GM18519 (cell line): Measurements from ENCODE around the gene IL13.

Source experiments
- ATAC-seq: cut with Tn5 transposase; IDR thresholded peaks from one replicate; pipeline ENCODE4 v1.9.1; 2021; ENCODE audit warnings: mild to moderate bottlenecking, moderate library complexity; ENCODE audit not compliant: unreplicated experiment, low FRiP score

IL13 gene

DNA sequence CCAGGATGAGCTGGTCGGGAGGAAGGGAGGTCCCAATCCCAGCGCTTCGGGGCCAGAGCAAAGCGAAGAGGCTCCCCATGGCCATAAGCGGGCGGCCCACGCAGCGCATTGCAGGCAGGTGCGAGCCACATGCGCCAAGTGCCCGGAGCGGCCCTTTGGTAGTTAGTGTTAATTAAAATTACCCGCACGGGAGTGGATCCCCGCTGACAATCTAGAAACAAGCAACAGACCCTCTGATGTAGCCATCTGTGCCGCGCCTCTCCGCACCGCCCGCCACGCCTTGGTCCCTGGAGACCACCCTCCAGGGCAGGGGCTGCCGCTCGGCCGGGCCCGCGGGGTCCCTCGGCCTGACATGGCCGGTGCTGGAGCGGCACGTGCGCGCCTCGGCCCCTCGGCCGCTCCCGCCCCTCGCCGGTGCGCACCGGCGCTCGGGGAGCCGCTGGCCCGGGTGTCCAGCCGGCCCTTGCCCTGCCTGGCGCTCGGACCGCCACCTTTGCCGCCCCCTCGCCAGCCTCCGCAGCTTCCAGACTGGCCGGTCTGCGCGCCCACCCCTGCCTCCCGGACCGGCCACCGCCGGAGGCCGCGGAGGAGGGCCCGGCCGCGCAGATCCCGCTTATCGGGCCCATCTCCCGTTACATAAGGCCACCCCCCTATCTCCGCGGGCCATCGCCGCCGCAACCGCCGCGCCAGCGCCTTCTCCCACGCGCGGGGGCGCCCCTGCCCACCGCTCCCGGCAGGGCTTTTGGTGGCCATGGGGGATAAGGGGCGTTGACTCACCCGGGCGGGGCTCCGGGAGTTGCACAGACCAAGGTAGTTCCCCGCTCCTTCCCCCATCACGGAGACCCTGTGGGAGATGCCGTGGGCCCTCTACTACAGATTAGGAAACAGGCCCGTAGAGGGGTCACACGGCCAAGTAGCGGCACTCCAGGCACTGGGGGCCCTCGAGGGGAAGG lies 1.9 kb upstream of the IL13 start:
- ATAC-seq, result no peak

DNA sequence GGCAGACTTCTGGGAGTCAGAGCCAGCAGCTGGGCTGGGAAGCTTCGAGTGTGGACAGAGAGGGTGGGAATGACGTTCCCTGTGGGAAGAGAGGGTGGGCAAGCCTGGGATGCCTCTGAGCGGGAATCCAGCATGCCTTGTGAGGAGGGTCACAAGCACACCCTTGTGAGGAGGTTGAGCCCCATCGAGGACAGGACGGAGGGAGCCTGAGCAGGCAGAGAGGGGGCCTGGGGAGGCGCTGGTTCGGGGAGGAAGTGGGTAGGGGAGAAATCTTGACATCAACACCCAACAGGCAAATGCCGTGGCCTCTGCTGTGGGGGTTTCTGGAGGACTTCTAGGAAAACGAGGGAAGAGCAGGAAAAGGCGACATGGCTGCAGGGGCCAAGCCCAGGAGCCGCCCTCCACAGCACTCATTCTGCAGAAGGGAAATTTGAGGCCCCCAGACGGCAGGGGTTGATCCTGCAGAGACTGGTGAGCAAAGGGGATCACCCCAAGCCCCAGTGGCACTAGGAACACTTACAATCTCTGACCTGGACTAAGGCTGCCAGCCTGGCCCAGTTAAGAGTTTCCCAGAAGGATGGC lies 1.1 kb upstream of the IL13 start:
- no peak for ATAC-seq

DNA sequence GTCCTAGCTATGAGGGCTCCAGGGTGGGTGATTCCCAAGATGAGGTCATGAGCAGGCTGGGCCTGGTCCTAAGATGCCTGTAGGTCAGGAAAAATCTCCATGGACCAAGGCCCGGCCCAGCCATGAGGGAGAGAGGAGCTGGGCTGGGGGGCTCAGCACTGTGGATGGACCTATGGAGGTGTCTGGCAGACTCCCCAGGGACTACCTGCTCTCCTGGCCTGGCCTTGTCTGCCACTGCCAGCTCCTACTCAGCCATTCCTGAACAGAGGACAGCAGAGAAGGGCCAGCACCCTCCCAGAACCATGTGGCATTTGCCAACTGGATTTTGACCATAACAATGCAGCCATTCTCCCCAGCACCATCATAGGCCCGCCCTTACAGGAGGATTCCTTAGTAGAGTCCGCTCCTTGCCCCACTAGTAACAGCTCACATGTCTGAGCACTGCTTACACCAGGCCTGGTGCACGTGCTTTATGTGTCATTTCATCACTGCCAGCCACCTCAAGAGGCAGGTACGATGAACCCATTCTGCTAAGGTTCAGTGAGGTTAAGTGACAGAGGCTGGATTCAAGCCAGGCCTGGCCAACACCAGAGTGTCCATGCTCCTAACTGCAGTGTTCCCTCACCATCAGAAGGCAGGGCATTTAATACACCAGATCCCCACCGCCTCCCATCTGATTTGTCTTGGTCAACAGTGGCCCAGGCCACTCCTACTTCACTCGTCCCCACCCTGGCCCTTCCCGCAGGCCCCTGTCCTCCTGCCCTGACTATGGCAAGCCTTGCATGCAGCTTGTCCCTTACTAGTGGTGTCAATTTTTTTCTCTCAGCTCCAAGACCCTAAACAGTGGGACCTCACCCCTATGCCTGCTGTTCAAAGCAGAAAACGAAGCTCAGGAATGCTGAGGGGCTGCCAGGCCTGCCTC lies 669 bp downstream of the IL13 start:
- no peak for ATAC-seq

DNA sequence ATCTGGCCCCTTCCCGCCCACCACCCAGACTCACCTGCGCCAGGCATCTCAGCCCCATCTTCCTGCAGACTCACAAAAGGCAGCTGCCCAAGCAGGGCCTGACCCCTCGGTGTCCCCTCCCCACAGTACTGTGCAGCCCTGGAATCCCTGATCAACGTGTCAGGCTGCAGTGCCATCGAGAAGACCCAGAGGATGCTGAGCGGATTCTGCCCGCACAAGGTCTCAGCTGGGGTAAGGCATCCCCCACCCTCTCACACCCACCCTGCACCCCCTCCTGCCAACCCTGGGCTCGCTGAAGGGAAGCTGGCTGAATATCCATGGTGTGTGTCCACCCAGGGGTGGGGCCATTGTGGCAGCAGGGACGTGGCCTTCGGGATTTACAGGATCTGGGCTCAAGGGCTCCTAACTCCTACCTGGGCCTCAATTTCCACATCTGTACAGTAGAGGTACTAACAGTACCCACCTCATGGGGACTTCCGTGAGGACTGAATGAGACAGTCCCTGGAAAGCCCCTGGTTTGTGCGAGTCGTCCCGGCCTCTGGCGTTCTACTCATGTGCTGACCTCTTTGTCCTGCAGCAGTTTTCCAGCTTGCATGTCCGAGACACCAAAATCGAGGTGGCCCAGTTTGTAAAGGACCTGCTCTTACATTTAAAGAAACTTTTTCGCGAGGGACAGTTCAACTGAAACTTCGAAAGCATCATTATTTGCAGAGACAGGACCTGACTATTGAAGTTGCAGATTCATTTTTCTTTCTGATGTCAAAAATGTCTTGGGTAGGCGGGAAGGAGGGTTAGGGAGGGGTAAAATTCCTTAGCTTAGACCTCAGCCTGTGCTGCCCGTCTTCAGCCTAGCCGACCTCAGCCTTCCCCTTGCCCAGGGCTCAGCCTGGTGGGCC lies 1.9 kb downstream of the IL13 start:
- no peak for ATAC-seq

DNA sequence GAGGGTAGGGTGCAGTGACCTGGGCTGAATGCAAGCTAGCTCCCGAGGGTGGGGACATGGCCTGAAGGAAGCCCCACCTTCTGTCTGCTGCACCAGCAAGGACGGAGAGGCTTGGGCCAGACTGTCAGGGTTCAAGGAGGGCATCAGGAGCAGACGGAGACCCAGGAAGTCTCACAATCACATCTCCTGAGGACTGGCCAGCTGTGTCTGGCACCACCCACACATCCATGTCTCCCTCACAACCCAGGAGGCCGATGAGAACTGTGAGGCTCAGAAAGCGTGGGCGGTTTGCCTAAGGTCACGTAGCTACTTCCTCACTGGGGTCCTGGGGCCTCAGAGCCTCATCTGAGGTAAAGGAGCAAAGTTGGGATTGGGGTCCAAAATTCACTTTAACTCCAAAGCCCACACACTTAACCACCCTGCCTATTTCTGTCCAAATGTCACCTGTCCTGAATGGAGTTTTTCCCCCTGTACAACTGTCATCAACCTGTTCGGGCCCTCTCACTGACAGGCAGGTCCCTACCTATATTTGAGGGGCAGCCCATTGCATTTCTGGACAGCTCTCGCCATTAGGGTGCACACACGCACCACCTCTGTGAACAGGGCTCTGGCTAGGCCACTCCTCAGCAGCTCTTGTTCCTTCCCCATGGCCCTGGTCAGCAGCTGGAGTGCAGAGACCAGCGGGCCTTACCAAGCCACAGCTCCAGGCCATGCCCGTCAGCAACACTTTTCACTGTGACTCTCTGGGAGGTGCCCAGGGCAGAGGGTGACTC lies 3.4 kb downstream of the IL13 start:
- no peak for ATAC-seq

DNA sequence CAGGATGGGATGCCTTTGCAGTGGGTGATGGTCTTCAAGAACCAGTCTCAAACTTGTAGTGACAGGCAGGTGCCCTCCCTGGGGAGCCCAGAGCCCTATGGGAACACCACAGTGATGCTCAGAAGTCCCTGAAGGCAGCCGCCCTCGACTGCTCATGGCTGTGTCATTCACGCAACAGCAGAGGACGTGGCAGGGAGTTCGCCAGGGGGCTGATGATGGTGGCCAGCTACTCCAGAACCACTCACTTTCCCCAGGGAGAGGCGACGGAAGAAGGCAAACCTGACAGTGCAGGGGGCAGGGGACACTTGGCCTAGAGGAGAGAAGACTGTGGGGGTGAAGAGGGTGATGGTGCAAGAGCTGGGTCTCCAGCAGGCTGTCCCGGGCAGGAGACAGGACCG lies 4.0 kb downstream of the IL13 start:
- ATAC-seq, result no peak

DNA sequence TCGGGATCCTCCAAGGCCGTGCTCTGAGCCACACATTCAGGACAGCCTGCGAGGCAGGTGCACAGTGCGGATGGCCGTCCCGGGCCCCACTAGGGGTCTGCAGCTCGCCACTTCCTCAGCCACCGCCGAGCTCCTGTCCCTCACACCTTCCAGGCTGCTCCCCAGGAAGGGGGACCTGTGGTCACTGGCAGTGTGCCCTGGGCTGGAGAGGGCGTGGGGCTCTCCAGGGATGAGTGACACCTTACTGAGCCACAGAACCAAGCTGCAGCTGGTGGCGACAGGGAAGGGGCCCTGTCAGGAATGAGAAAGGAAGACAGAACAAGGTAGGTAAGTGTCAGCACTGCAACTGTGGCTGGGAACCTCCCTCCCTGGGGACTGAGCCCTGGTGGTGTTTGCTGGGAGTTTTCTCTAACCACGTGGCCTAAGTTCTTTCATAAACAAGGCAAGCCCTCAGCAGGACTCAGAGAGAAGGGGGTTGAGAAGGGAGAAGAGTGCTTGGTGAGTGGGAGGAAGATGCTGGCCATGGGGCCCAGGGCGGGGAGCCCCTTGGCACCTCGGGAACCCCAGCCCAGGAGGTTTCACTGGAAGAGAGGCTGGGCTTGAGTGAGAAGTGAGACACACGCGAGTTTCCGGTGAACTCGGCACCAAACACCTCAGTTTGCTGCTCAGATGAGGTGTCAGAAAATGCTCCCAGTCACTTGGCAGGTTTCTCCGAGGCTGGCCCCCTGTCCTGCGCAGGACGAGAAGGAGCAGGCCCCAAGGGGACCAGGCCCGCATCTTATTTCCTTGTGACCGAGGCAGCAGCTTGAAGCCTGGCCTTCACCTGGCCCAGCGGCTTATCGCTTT lies 5.2 kb downstream of the IL13 start:
- ATAC-seq, result peak; percentile 53

DNA sequence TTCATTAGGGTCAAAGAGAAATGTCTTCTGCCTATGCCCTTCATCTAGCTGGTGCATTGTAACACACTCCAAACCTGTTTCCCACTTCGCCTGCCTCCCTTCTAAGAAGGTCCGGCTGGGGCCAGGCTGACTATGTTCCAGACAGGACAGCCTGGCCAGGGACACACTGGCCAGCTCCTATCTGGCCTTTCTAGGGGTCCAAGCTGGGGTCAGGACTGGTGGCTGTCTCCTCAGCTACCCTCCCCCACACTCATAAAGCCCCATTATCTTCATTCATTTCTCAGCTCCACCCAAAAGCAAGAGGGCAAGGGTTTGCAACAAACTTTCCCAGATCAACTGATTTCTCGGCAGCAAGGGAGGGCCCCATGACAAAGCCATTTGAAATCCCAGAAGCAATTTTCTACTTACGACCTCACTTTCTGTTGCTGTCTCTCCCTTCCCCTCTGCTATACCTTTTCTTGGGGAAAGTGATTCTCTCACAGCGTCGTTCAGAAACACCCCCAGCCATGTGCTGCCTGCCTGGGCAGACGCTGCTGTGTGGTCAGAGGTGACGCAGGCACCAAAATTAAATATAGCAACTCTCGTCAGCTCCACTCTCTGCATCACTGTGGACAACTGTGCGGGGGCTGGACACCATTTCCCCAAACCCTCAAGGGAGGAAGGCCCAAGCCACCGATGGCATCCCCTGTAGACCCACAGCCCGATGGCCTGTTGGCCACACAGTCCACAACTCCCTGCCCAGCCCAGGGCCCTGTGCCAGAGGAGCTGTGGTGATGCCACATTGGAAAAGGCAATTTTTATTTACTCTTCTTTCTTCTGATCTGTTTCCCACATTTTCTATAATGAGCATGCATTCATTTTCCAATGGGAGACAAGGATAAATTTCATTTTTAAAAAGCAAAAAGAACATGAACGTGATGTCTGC lies 6.1 kb downstream of the IL13 start:
- ATAC-seq, result peak; percentile 33

DNA sequence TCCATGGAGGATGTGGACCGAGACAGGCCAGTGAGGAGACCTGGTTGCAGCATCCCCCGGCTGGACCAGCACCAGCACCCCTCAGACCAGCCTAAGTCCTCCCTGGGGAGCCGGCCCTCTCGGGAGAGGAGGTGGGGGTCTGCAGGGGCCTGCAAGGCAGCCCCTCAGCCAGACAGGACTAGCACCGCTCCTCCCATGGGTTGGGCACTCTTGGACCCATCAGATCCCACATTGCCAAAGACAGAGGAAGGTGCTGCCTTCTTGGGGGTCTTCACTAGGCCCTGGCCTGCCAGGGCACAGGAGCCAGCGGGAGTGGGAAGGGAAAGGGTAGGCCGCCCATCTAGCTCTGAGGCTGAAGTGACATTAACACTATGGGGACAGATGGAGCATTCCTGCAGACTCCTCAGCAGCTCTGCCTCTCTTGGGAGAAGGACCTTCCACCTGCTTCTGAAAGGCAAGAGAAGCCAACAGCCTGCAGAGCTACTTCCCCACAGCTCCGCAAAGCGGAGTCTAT lies 6.8 kb downstream of the IL13 start:
- ATAC-seq, result no peak

DNA sequence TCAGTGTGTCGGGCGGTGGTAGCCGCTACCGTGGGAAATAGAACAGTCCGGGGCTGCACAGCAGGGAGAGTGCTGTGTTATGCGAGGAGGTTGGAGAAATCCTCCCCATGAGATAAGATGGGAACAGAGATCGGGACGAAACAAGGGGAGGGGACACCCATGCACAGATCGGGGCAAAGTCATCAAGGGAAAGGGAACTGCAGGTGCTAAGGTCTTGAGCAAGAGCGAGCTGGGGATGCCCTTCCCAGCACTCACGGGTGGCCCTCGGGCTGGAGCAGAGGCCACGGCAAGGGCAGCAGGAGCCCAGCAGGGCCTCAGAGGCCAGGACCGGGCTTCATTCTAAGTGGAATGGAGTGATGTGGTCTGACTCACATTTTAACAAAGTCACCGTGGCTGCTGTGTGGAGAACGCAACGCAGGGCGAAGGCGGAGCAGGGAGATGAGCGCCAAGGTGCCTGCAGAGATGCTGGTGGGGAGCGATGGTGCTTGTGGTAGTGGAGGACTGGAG lies 7.7 kb downstream of the IL13 start:
- no peak for ATAC-seq

DNA sequence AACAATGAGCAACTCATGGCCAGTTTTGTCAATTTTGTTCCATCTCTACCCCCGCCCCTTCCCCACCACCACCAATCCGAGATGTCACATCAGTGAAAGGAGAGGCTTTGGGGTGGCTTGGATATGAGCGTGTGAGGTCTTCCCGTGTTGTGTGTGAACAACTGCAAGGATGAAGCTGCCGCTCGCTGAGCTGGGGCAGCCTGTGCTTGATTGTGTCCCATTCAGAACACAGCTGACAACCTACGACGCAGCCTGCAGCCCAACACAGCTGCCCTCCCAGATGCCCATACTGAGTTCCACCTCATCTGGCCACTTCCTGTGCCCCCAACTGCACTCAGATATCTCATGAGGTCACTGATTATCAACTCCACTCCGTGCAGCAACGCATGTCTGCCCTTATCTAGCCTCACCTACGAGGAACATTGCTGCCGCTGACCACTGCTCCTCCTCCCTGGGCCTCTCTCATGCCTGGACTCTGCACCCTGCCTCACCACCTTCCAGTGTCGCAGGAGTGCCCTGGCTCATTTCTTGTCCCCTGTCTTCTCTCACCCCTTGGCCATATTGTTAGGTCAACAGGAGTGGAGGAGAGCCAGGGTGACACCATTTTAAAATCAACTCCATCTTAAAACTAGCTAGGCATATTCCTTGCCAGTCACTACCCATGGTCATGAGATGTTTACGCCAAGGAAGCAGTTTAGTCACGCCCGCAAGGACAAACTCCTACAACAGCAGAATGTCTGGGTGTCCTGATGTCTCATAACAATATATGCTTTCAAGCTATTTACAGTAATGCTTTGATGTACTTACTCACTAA lies 8.5 kb downstream of the IL13 start:
- no peak for ATAC-seq

DNA sequence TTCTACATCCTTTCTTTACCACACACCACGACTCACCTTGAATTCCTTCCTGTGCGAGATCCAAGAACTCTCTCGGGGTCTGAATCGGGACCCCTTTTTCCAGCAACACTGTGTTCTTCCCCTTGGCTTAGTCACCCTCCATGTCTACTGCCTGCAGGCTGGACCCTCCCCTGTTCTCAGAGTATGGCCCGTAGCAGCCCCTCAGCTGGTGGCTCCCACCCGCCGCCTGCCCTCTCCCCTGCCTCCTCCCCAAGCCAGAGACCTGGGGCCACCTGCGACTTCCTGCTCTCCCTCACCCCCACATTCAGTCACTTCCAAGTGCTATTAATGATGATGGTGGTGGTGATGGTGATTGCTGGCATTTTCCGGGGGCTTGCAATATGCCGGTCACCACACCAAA lies 9.3 kb downstream of the IL13 start:
- no peak for ATAC-seq

DNA sequence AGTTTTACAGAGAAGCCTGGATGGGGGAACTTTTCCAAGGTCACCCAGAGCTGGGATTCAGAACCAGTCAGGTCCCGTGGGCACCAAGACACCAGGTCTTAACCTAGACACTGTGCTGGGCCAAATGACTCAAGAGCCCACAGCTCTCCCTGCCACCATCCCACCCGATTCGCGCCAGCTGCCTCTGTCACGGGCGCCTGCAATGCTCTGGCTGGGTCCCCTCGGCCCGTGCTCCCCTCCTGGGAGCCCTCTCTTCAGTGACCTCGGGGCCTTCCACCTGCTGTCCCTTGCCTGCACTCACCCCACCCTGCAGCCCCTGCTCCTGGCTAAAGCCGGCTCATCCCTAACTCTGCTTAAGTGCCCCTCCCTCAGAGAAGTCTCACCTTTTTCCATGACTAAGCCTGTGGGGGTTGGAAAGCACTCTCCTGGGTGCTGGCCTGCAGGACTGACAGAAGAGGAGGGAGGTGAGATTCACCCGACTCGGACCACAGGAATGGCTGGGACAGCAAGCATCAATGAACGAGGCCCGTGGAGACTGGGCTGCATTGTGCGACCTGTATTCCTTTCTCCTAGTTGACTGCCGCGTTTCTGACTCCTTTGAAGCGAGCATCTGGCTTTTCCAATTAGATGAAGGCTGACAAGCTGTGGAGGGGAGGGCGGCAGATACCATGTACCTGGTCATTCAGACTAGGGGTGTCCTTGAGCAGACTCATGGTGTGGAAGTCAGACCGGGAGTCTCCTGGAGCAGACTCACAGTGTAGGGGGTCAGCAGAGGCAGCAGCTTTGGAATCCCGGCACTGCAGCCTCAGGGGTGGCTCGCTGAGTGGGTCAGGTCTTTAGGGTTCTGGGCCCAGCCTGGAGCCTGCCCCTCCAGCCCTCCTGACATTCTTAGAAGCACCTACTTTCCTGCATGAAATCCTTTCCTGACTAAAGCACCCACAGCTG lies 10.1 kb downstream of the IL13 start:
- ATAC-seq, result no peak

DNA sequence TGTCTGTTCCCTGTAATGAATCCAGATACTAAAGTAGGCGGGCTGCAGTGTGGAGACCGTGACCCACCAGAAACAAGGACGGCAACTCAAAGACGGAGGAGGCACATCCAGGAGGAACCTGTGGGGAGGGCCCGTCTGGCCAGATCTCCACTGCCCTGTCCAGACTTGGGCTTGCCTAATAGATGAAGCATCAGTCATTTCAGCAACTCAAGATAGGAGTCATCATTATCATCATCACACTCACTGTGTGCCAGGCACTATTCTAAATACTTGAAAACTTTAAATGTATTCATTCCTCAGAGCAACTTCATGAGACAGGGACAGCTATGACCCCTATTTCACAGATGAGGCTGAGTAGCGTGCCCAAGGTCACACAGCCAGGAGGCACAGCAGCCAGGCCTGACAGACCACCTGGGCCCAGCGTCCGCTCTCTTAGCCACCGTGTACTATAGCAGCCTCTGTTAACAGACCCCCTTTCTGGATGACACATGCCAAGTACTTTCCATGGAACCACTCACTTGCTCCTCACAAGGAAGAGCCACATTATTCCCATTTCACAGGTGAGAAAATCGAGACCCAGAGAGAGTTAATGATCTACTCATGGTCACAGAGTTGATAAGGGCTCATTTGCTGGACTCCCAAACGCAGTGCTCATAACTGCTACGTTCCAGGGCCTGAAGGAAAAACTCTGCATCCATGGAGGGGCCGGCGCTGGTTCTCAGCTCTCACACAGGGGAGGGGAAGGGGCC lies 10.9 kb downstream of the IL13 start:
- no peak for ATAC-seq
